Body of pancreas (tissue), 4 donors: ENCODE measurements around the gene PSME4.

Experiments used
- POLR2A ChIP-seq, 3 donors: fragments of 450-650 bp; IDR thresholded peaks; one replicate each; pipeline ENCODE4 v1.6.1; 2016; ENCODE audit warnings: antibody characterized with exemption in 3 of 3, mild to moderate bottlenecking in 2 of 3
- TF ChIP-seq, protein P1 (sequence below), 7 experiments: fragments of 450-650 bp in 4 of 7; fragments of 200-600 bp in 3 of 7; sonication (generic) in 3 of 7; IDR thresholded peaks; one replicate each; pipeline ENCODE4 v1.5.1; 2016 to 2019; ENCODE audit warnings: antibody characterized with exemption in 7 of 7

DNA sequence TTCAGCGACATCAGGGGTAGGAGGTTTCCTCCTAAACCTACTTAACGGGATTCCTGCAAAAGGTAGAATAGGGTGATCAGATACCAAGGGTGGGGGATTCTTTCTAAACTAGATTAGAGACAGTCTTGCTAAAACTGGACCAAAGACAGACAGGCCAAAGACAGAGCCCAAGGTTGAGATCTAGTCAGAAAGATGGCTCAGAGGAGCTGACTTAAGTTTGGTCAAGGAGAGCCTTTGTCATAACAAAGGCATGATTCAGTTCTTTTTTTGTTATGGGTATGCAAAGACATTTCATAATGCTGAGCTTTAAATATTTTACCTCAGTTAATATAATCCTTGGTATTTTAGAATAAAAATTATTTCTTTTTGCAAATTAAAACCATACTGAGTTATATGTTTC is 93.2 kb downstream of the PSME4 start:
- TF ChIP-seq, protein P1, sequence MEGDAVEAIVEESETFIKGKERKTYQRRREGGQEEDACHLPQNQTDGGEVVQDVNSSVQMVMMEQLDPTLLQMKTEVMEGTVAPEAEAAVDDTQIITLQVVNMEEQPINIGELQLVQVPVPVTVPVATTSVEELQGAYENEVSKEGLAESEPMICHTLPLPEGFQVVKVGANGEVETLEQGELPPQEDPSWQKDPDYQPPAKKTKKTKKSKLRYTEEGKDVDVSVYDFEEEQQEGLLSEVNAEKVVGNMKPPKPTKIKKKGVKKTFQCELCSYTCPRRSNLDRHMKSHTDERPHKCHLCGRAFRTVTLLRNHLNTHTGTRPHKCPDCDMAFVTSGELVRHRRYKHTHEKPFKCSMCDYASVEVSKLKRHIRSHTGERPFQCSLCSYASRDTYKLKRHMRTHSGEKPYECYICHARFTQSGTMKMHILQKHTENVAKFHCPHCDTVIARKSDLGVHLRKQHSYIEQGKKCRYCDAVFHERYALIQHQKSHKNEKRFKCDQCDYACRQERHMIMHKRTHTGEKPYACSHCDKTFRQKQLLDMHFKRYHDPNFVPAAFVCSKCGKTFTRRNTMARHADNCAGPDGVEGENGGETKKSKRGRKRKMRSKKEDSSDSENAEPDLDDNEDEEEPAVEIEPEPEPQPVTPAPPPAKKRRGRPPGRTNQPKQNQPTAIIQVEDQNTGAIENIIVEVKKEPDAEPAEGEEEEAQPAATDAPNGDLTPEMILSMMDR (IDR thresholded peaks at IDR 0.05) = no peak
- no peak for TF ChIP-seq POLR2A (IDR thresholded peaks at IDR 0.05)
